Measurements from ENCODE around the gene ANKRD18A. TPM values are rescaled to one million over a fixed set of nuclear protein-coding genes. Genes with fewer than 3 reads are reported as not detected.

ANKRD18A gene
- total and polyA plus RNA-seq, 2 donors (not counting 3 experiments of a cell fraction or from before 2014, with no cell fraction given), result 3.2 TPM; not detected in 1

- H4K20me1 ChIP-seq (replicated peaks; ENCODE audit: control insufficient read depth, extremely low read depth, insufficient read depth, low read length), result no peaks in the 10 kb centered on the region
- FAIRE-seq (no peak), DNase-seq (ENCODE audit: low read depth, low spot score) (no peak)
- intact Hi-C loops (cut with micrococcal nuclease), result no loop called here
- H3K4me2 ChIP-seq (ENCODE audit: insufficient read depth, low read length), result no peak overlapping the region
- no peaks in the 10 kb centered on the region for H3K27me3 ChIP-seq (ENCODE audit: control insufficient read depth in 2 of 2, insufficient read depth in 2 of 2, low read length in 2 of 2)
- no TSS peak for BruUV-seq (replicated peaks)
- CTCF ChIA-PET, result no interaction called here
- H3K9me1 ChIP-seq (replicated peaks; ENCODE audit: control insufficient read depth, extremely low read depth, insufficient read depth, low read length), result no peaks in the 10 kb centered on the region
- H2AFZ ChIP-seq (ENCODE audit: low read depth, low read length), result no peak overlapping the region
- H3K79me2 ChIP-seq (ENCODE audit: control insufficient read depth, insufficient read depth, low read length), result no peaks in the 10 kb centered on the region
- no peaks in the 10 kb centered on the region for H3K36me3 ChIP-seq (ENCODE audit: control insufficient read depth in 2 of 2, extremely low read depth in 1 of 2, insufficient read depth in 2 of 2, low read length in 2 of 2)
- H3K27ac ChIP-seq (ENCODE audit: insufficient read depth, low read depth, low read length), result no peak overlapping the region
- no peak overlapping the region for H3K9ac ChIP-seq (replicated peaks; ENCODE audit: extremely low read depth, insufficient read depth, low read length)
- TF ChIP-seq MAX (IDR thresholded peaks at IDR 0.05; ENCODE audit: insufficient read depth, insufficient read length), result no peak
- TF ChIP-seq MYC (IDR thresholded peaks at IDR 0.05; ENCODE audit: low read depth, low read length), result no peak
- TF ChIP-seq CTCF (IDR thresholded peaks at IDR 0.05; ENCODE audit: extremely low read depth in 1 of 2, insufficient read depth in 1 of 2, low read depth in 1 of 2, low read length in 2 of 2), result no peak
- no peak for TF ChIP-seq POLR2A (IDR thresholded peaks at IDR 0.05; ENCODE audit: low read depth, low read length)
- TF ChIP-seq EZH2 (IDR thresholded peaks at IDR 0.05; ENCODE audit: borderline replicate concordance, low read depth, low read length, severe bottlenecking), result no peak
- TF ChIP-seq FOS (IDR thresholded peaks at IDR 0.05; ENCODE audit: borderline replicate concordance, insufficient read depth, low read length), result no peak
- no peak for TF ChIP-seq GATA2 (IDR thresholded peaks at IDR 0.05; ENCODE audit: insufficient read depth, insufficient read length, low read depth, low read length)
- no peak for TF ChIP-seq POLR2AphosphoS5 (IDR thresholded peaks at IDR 0.05; ENCODE audit: insufficient read depth, low read depth, low read length)
- TF ChIP-seq JUN (IDR thresholded peaks at IDR 0.05; ENCODE audit: borderline replicate concordance, insufficient read depth, insufficient read length, low read depth), result no peak
- H3K4me1 ChIP-seq (ENCODE audit: control insufficient read depth, extremely low read depth, insufficient read depth, low read length), result peaks cover 3% of the 10 kb centered on the region
- dilution Hi-C loops (cut with MboI; ENCODE audit: extremely low pct_ligation_motif_present, low sequenced_read_pairs), result no loop called here
- no peak overlapping the region for H3K4me3 ChIP-seq (replicated peaks in 1 of 3; ENCODE audit: insufficient read depth in 1 of 3, low read depth in 1 of 3, low read length in 3 of 3)
- H3K9me3 ChIP-seq (replicated peaks; ENCODE audit: control insufficient read depth, insufficient read depth, low read length), result no peaks in the 10 kb centered on the region
- POLR2A ChIA-PET, result no interaction called here
Observed at GRCh38 chr9:38668791-38669466, 48.5 kb upstream of the ANKRD18A start.

Measured in endothelial cell of umbilical vein (primary cell).